SU-DHL-6 (cell line): ENCODE measurements around the gene MT1H.

Experiments used
- EZH2phosphoT487 ChIP-seq: fragments of 200-600 bp; sonication (generic), shearing (Covaris generic); conservative IDR thresholded peaks from 2 replicates; pipeline ENCODE4 v1.6.1; 2018; ENCODE audit warnings: mild to moderate bottlenecking, antibody characterized with exemption, low read length, moderate library complexity, mixed read lengths
- TF ChIP-seq, protein P1 (sequence below): fragments of 200-600 bp; sonication (generic); IDR thresholded peaks from one replicate; pipeline ENCODE4 v1.5.1; 2017; ENCODE audit warnings: antibody characterized with exemption, mild to moderate bottlenecking, low read length, moderate library complexity; ENCODE audit not compliant: insufficient read depth, poor library complexity, severe bottlenecking

DNA sequence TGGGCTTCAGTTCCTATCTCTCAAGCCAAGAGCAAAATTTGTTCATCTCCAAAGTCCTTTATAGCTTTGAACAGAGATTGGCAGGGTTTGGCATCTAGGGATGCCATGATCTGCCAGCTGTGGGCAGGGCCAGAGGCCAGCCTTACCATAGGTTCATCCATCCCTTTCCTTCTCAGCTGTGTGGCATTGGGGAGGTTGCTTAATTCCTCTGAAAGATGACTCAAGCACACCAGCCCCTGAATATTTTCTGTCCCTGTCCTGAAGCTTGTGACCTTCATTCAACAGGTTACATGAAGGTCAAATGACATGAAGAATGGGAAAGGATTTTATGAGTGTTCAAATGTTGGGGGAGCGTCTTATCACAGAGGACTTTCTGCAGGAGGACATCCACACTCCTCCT lies 5.1 kb upstream of the MT1H start:
- TF ChIP-seq, protein P1, sequence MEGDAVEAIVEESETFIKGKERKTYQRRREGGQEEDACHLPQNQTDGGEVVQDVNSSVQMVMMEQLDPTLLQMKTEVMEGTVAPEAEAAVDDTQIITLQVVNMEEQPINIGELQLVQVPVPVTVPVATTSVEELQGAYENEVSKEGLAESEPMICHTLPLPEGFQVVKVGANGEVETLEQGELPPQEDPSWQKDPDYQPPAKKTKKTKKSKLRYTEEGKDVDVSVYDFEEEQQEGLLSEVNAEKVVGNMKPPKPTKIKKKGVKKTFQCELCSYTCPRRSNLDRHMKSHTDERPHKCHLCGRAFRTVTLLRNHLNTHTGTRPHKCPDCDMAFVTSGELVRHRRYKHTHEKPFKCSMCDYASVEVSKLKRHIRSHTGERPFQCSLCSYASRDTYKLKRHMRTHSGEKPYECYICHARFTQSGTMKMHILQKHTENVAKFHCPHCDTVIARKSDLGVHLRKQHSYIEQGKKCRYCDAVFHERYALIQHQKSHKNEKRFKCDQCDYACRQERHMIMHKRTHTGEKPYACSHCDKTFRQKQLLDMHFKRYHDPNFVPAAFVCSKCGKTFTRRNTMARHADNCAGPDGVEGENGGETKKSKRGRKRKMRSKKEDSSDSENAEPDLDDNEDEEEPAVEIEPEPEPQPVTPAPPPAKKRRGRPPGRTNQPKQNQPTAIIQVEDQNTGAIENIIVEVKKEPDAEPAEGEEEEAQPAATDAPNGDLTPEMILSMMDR = no peak
- no peak for TF ChIP-seq EZH2phosphoT487
